Measurements from ENCODE around the gene PILRA. TPM values are rescaled to one million over a fixed set of nuclear protein-coding genes. Genes with fewer than 3 reads are reported as not detected.

Gene PILRA
- total RNA-seq, 1 donor from 2014 or later = 8.3 TPM

DNA sequence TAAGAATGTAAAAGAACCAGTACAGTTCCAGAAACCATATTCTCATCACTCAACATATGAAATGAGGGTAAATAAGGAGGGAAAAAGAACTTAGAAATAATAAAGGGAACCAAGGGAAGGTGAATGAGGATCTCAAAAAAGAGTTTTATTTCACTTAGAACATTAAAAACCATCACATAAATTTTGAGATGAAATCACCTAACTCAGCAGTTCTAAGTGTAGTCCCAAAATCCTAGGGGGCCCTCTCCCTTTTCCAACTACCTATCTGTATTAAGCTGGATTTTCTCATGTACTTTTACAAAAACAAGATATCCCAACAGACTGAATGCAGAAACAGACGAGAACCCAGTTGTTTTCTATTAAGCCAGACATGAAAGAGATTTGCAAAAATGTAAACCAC lies 52.1 kb downstream of the PILRA start:
- no peak for DNase-seq (ENCODE audit: extremely low spot score in 2 of 2)
- H3K27me3 ChIP-seq = no peaks in the 10 kb centered on the region
- H3K4me3 ChIP-seq = no peak overlapping the region
- H3K27ac ChIP-seq = no peak overlapping the region
- H3K36me3 ChIP-seq = no peaks in the 10 kb centered on the region
- intact Hi-C loops (cut with DNase I) = no loop called here
- no peak for TF ChIP-seq POLR2A (IDR thresholded peaks at IDR 0.05)
- TF ChIP-seq, protein P1, sequence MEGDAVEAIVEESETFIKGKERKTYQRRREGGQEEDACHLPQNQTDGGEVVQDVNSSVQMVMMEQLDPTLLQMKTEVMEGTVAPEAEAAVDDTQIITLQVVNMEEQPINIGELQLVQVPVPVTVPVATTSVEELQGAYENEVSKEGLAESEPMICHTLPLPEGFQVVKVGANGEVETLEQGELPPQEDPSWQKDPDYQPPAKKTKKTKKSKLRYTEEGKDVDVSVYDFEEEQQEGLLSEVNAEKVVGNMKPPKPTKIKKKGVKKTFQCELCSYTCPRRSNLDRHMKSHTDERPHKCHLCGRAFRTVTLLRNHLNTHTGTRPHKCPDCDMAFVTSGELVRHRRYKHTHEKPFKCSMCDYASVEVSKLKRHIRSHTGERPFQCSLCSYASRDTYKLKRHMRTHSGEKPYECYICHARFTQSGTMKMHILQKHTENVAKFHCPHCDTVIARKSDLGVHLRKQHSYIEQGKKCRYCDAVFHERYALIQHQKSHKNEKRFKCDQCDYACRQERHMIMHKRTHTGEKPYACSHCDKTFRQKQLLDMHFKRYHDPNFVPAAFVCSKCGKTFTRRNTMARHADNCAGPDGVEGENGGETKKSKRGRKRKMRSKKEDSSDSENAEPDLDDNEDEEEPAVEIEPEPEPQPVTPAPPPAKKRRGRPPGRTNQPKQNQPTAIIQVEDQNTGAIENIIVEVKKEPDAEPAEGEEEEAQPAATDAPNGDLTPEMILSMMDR (IDR thresholded peaks at IDR 0.05) = no peak
- TF ChIP-seq POLR2AphosphoS5 (IDR thresholded peaks at IDR 0.05; ENCODE audit: insufficient read depth in 1 of 2, low read depth in 1 of 2) = no peak
- no peaks in the 10 kb centered on the region for H3K9me3 ChIP-seq
- H3K4me1 ChIP-seq = peaks cover 2% of the 10 kb centered on the region

DNA sequence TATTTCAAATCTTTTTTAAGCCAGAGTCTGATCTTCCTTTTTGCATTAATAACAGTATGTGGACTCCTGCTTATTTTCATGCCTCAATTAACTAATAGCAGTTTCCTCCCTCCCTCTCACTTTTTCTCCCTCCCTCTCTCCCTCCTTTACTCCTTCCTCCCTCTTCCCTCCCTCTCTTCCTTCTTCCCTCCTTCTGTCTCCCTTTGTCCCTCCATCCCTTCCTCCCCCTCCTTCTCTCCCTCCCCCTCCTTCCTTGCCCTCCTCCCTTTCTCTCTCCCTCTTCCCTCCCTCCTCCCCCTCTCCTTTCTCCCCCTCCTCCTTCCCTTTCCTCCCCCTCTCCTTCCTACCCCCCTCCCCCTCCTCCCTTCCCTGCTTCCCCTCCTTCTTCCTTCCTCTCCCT lies 53.2 kb downstream of the PILRA start:
- H3K4me1 ChIP-seq = peaks cover 14% of the 10 kb centered on the region
- H3K4me3 ChIP-seq = no peak overlapping the region
- intact Hi-C loops (cut with DNase I) = no loop called here
- no peaks in the 10 kb centered on the region for H3K27me3 ChIP-seq
- DNase-seq (ENCODE audit: extremely low spot score in 2 of 2) = no peak
- H3K9me3 ChIP-seq = no peaks in the 10 kb centered on the region
- no peaks in the 10 kb centered on the region for H3K36me3 ChIP-seq
- no peak overlapping the region for H3K27ac ChIP-seq
- TF ChIP-seq POLR2AphosphoS5 (IDR thresholded peaks at IDR 0.05; ENCODE audit: insufficient read depth in 1 of 2, low read depth in 1 of 2) (no peak), POLR2A (IDR thresholded peaks at IDR 0.05) (no peak)
- TF ChIP-seq, protein P1 (IDR thresholded peaks at IDR 0.05) = no peak

DNA sequence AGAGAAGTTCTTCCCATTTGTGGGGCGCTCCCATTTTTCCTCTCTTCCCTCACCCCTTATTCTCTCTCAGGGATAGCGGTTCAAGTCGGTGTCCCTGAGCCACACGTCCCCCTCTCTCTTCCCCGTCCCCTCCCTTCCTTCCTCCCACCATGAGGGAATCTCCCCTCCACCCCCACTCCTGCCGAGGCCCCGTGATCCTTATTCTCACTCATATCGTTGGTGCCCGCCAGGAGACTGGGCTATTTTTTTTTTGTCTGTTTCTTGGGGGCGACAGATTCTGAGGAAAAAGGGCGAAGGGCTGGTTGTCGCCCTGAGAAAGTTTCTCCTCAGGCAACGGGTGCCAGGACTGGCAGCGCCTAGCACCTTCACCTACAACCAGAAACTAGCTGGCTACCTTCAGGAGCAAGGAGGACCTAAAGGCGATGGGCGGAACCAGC lies 54.5 kb downstream of the PILRA start:
- no peaks in the 10 kb centered on the region for H3K27me3 ChIP-seq
- peaks cover 25% of the 10 kb centered on the region for H3K4me1 ChIP-seq
- H3K9me3 ChIP-seq = no peaks in the 10 kb centered on the region
- no peaks in the 10 kb centered on the region for H3K36me3 ChIP-seq
- H3K27ac ChIP-seq = peak overlapping the region; percentile 100
- H3K4me3 ChIP-seq = peak overlapping the region; percentile 90 to 93
- TF ChIP-seq, protein P1 (IDR thresholded peaks at IDR 0.05) = no peak
- no peak for TF ChIP-seq POLR2A (IDR thresholded peaks at IDR 0.05)
- no peak for TF ChIP-seq POLR2AphosphoS5 (IDR thresholded peaks at IDR 0.05; ENCODE audit: insufficient read depth in 1 of 2, low read depth in 1 of 2)
- intact Hi-C loops (cut with DNase I) = no loop called here
- DNase-seq (ENCODE audit: extremely low spot score in 2 of 2) = no peak

DNA sequence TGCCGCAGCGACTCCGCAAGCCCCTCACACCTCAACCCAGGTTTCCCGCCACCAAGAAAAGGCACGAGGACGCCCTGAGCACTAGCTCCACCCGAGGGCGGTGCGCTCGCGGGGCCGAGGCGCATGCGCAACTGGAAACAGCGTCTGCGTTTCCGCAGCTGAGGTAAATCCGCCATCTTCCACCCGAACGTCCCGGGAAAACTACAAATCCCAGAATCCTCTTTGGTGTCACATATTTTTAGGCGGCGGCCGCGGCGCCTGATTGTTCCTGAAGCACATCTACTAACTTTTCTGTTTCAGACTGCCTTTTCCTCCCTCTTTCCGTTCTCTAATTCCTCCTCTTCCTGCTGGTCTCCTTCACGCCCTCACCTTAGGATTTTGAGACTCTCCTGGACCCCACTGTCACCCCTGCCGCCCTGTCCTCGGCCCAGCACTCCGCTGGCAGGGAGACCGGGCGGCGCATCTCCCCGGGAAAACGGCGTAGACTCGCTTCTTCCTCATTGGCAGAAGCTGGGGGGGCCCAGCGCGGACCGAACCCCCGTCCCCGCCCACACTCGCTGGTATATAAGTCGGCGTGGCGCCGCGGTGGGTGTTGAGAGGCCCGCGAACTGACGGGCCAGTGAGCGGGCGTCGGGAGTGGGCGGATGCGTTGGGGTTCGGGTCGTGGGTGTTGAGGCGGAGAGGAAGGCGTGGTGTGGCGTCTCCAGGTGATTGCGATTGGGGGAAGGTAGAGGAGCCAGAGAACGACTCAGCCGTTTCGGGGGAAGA lies 55.1 kb downstream of the PILRA start, which contains the start of gene ZCWPW1:
ZCWPW1 (minus strand) TSS at position 505 of the 768 bp plus-strand sequence. CDS start 8,054 bp downstream, outside the sequence.
- peak in 1 of 2 donors; percentile 98 for DNase-seq (ENCODE audit: extremely low spot score in 2 of 2)
- peaks cover 26% of the 10 kb centered on the region for H3K4me1 ChIP-seq
- peak within 1 kb of the TSS; percentile 90 to 93 for H3K4me3 ChIP-seq
- TF ChIP-seq, protein P1 (IDR thresholded peaks at IDR 0.05) = no peak
- peak; percentile 70 to 98 for TF ChIP-seq POLR2A (IDR thresholded peaks at IDR 0.05)
- peak; percentile 97 to 100 for TF ChIP-seq POLR2AphosphoS5 (IDR thresholded peaks at IDR 0.05; ENCODE audit: insufficient read depth in 1 of 2, low read depth in 1 of 2)
- H3K27me3 ChIP-seq = no peaks in the 10 kb centered on the region
- peaks cover 0 to under 1% of the 10 kb centered on the region in 2 donors for H3K36me3 ChIP-seq
- intact Hi-C loops (cut with DNase I) = no loop called here
- peak within 1 kb of the TSS; percentile 100 for H3K27ac ChIP-seq
- no peaks in the 10 kb centered on the region for H3K9me3 ChIP-seq

Measured in vagina (tissue), 2 donors.